ENCODE measurements around the gene CCL4L2. TPM values are rescaled to one million over a fixed set of nuclear protein-coding genes. Genes with fewer than 3 reads are reported as not detected.
A peak's percentile ranks its signal among the peaks of the same experiment; 100 is the strongest.
"Not testable (repeated sequence)": the region's sequence is repeated elsewhere in the genome, so short reads cannot be mapped to it uniquely, and the experiment has no call there.

CCL4L2 gene
- total and polyA plus RNA-seq, 4 donors, result 2.1 to 10.4 (median 4.9) TPM

GRCh38 chr17:36186810-36187763 is 23.8 kb upstream of the CCL4L2 start:
- 90% methylated on average over 7 of the region's 13 CpGs for WGBS (ENCODE audit: insufficient coverage)
- H3K27me3 ChIP-seq (ENCODE audit: control insufficient read depth, insufficient read depth, low read length), result peaks cover 14% of the 10 kb centered on the region
- H3K9me3 ChIP-seq (ENCODE audit: control insufficient read depth, insufficient read depth, low read length); H3K36me3 ChIP-seq (ENCODE audit: control insufficient read depth, insufficient read depth, low read length); H3K27ac ChIP-seq (ENCODE audit: low read depth, low read length); DNase-seq (ENCODE audit: low read depth in 4 of 6, low spot score in 6 of 6); H3K4me1 ChIP-seq (ENCODE audit: control insufficient read depth, insufficient read depth, low read length); H3K4me3 ChIP-seq (ENCODE audit: low read depth, low read length): not testable (repeated sequence)

GRCh38 chr17:36187943-36188665 is 22.8 kb upstream of the CCL4L2 start:
- H3K4me3 ChIP-seq (ENCODE audit: low read depth, low read length); H3K27me3 ChIP-seq (ENCODE audit: control insufficient read depth, insufficient read depth, low read length); H3K36me3 ChIP-seq (ENCODE audit: control insufficient read depth, insufficient read depth, low read length); H3K4me1 ChIP-seq (ENCODE audit: control insufficient read depth, insufficient read depth, low read length); DNase-seq (ENCODE audit: low read depth in 4 of 6, low spot score in 6 of 6); H3K9me3 ChIP-seq (ENCODE audit: control insufficient read depth, insufficient read depth, low read length); H3K27ac ChIP-seq (ENCODE audit: low read depth, low read length): not testable (repeated sequence)
- 94% methylated on average over 2 of the region's 5 CpGs for WGBS (ENCODE audit: insufficient coverage)

- Histone ChIP-seq H3K27me3 (ENCODE audit: control insufficient read depth, insufficient read depth, low read length) (peaks cover 3% of the 10 kb centered on the region), H3K36me3 (ENCODE audit: control insufficient read depth, insufficient read depth, low read length) (no peaks in the 10 kb centered on the region), H3K27ac (ENCODE audit: low read depth, low read length) (no peak overlapping the region), H3K4me3 (ENCODE audit: low read depth, low read length) (no peak overlapping the region), H3K4me1 (ENCODE audit: control insufficient read depth, insufficient read depth, low read length) (no peaks in the 10 kb centered on the region), H3K9me3 (ENCODE audit: control insufficient read depth, insufficient read depth, low read length) (no peaks in the 10 kb centered on the region)
- peak in 1 of 6 donors; percentile 33 for DNase-seq (ENCODE audit: low read depth in 4 of 6, low spot score in 6 of 6)
- WGBS (ENCODE audit: insufficient coverage), result 74% methylated on average over 4 of the region's 7 CpGs
These were observed 22.0 kb upstream of the CCL4L2 start for GRCh38 chr17:36188891-36189306.

DNA sequence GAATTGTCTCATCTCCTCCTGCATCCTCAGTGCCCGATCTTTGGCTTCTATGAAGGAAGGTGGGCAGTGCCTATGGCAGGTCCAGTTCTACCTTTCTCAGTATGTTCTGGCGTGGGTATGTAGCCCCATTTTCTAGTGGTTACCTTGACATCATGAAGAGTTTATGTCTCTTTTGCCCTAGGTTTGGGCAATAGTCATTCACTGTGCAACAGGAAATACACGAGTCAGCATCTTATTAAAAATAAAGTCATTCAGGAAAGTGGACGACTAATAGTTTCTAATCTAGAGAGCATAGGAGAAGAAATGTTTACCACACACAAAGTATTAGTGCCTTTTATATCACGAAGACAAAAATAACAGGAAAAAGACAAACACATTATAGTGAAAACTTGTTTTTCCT is 20.9 kb upstream of the CCL4L2 start:
- not testable (repeated sequence) for H3K9me3 ChIP-seq (ENCODE audit: control insufficient read depth, insufficient read depth, low read length); H3K4me3 ChIP-seq (ENCODE audit: low read depth, low read length); H3K4me1 ChIP-seq (ENCODE audit: control insufficient read depth, insufficient read depth, low read length); DNase-seq (ENCODE audit: low read depth in 4 of 6, low spot score in 6 of 6); H3K27ac ChIP-seq (ENCODE audit: low read depth, low read length); H3K36me3 ChIP-seq (ENCODE audit: control insufficient read depth, insufficient read depth, low read length); H3K27me3 ChIP-seq (ENCODE audit: control insufficient read depth, insufficient read depth, low read length)
- WGBS (ENCODE audit: insufficient coverage), result 84% methylated on average over 2 of the region's 5 CpGs

DNA sequence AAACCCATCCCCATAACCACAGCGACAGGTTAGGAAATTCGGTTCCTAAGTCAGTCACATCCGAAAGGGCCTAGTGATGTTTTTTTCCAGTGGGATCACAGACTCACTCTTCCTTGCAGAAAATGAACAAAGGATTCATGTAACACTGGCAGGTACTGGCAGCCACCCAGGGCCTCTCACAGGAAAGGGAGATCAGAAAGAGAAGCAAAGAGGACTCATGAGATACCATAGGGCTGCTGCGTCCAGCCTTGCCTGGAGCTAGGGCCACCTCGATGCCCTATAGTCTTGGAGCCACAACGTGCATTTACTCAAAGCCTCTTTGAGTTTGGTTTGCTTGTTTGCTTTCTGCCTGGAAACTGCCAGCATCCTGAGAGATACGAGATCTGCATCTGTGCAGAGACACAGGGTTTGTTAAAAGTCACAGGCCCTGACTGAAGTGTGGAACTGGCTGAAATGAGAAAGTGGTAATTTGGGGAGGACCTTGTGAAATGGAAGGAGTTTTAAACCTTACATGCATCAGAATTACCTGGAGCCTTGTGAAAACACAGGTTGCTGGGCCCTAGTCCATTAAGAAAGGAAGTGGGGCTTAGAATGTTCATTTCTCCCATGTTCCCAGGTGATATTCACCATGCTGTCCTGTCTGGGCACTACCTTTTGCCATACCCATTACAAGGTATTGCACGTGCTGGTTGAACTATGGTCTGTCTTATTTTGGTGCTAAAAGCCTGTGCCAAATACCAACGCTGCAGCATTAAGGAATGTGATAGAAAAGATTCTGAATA is 20.1 kb upstream of the CCL4L2 start:
- H3K36me3 ChIP-seq (ENCODE audit: control insufficient read depth, insufficient read depth, low read length); H3K4me1 ChIP-seq (ENCODE audit: control insufficient read depth, insufficient read depth, low read length); H3K27me3 ChIP-seq (ENCODE audit: control insufficient read depth, insufficient read depth, low read length); H3K9me3 ChIP-seq (ENCODE audit: control insufficient read depth, insufficient read depth, low read length); H3K4me3 ChIP-seq (ENCODE audit: low read depth, low read length); DNase-seq (ENCODE audit: low read depth in 4 of 6, low spot score in 6 of 6); H3K27ac ChIP-seq (ENCODE audit: low read depth, low read length): not testable (repeated sequence)
- 79% methylated on average over 8 of the region's 9 CpGs for WGBS (ENCODE audit: insufficient coverage)

GRCh38 chr17:36193216-36193775 is 17.6 kb upstream of the CCL4L2 start:
- no peak overlapping the region for H3K27ac ChIP-seq (ENCODE audit: low read depth, low read length)
- H3K27me3 ChIP-seq (ENCODE audit: control insufficient read depth, insufficient read depth, low read length), result peaks cover 5% of the 10 kb centered on the region
- no peak for DNase-seq (ENCODE audit: low read depth in 4 of 6, low spot score in 6 of 6)
- H3K36me3 ChIP-seq (ENCODE audit: control insufficient read depth, insufficient read depth, low read length), result no peaks in the 10 kb centered on the region
- no peak overlapping the region for H3K4me3 ChIP-seq (ENCODE audit: low read depth, low read length)
- H3K4me1 ChIP-seq (ENCODE audit: control insufficient read depth, insufficient read depth, low read length), result no peaks in the 10 kb centered on the region
- no peaks in the 10 kb centered on the region for H3K9me3 ChIP-seq (ENCODE audit: control insufficient read depth, insufficient read depth, low read length)
- no CpG with 5 or more reads among the region's 1 CpG for WGBS (ENCODE audit: insufficient coverage)

GRCh38 chr17:36194147-36194831 is 16.6 kb upstream of the CCL4L2 start:
- not testable (repeated sequence) for H3K9me3 ChIP-seq (ENCODE audit: control insufficient read depth, insufficient read depth, low read length); H3K27ac ChIP-seq (ENCODE audit: low read depth, low read length); H3K36me3 ChIP-seq (ENCODE audit: control insufficient read depth, insufficient read depth, low read length); H3K27me3 ChIP-seq (ENCODE audit: control insufficient read depth, insufficient read depth, low read length); H3K4me3 ChIP-seq (ENCODE audit: low read depth, low read length); DNase-seq (ENCODE audit: low read depth in 4 of 6, low spot score in 6 of 6); H3K4me1 ChIP-seq (ENCODE audit: control insufficient read depth, insufficient read depth, low read length)
- 100% methylated on average over 5 of the region's 8 CpGs for WGBS (ENCODE audit: insufficient coverage)

DNA sequence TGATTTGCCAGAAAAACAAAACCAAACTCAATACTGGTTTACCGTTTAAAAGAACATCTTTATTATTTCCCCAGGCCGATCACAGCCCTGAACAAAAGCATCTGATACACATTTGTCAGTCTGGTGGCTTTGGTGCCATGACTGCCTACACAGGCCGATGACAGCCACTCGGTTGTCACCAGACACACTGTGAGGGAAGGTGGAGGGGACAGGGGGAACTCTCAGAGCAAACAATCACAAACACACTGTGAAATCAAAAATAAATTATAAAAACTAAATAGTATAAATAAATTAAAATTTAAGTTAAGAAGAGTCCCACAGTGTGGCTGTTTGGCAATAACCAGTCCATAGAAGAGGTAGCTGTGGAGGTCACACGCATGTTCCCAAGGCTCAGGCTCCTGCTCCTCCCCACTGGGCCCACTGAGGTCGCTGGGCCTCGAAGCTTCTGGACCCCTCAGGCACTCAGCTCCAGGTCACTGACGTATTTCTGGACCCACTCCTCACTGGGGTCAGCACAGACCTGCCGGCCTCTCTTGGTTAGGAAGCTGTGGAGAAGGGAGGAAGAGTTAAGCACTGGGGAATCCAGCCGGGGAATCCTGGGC is 15.9 kb upstream of the CCL4L2 start:
- not testable (repeated sequence) for H3K27me3 ChIP-seq (ENCODE audit: control insufficient read depth, insufficient read depth, low read length); H3K9me3 ChIP-seq (ENCODE audit: control insufficient read depth, insufficient read depth, low read length); H3K4me1 ChIP-seq (ENCODE audit: control insufficient read depth, insufficient read depth, low read length); DNase-seq (ENCODE audit: low read depth in 4 of 6, low spot score in 6 of 6); H3K27ac ChIP-seq (ENCODE audit: low read depth, low read length); H3K4me3 ChIP-seq (ENCODE audit: low read depth, low read length); H3K36me3 ChIP-seq (ENCODE audit: control insufficient read depth, insufficient read depth, low read length)
- WGBS (ENCODE audit: insufficient coverage), result 83% methylated on average over 8 of the region's 10 CpGs
